H9 (cell line): ENCODE measurements around the gene CALN1. TPM values are rescaled to one million over a fixed set of nuclear protein-coding genes. Genes with fewer than 3 reads are reported as not detected.

Experiments used
- DNase-seq: peaks from one replicate; pipeline ENCODE4 v3.0.0-alpha.2; 2017
- H2AFZ ChIP-seq: one replicate; pipeline ENCODE4 v1.6.1; 2013; ENCODE audit warnings: mild to moderate bottlenecking, low read length, control low read depth, moderate library complexity
- H2AK5ac ChIP-seq: 2 replicates; pipeline ENCODE4 v1.6.1; 2013; ENCODE audit warnings: low read length, control low read depth, mixed read lengths; ENCODE audit not compliant: insufficient read length
- H2BK120ac ChIP-seq: one replicate; pipeline ENCODE4 v1.6.1; 2013; ENCODE audit warnings: low read depth, mild to moderate bottlenecking, low read length, control low read depth, inconsistent platforms; ENCODE audit not compliant: poor library complexity, severe bottlenecking
- H2BK12ac ChIP-seq: 2 replicates; pipeline ENCODE4 v1.6.1; 2013; ENCODE audit warnings: low read length, control low read depth, mixed read lengths, low read depth; ENCODE audit not compliant: insufficient read length
- H2BK15ac ChIP-seq: 2 replicates; pipeline ENCODE4 v1.6.1; 2013; ENCODE audit warnings: low read depth, low read length, control low read depth
- H2BK20ac ChIP-seq: one replicate; pipeline ENCODE4 v1.6.1; 2013; ENCODE audit warnings: low read depth, mild to moderate bottlenecking, low read length, control low read depth, inconsistent platforms; ENCODE audit not compliant: poor library complexity, severe bottlenecking
- H2BK5ac ChIP-seq: 2 replicates; pipeline ENCODE4 v1.6.1; 2013; ENCODE audit warnings: low read length, control low read depth, mixed read lengths; ENCODE audit not compliant: insufficient read length
- H3K14ac ChIP-seq: 2 replicates; pipeline ENCODE4 v1.6.1; 2013; ENCODE audit warnings: low read length, control low read depth; ENCODE audit not compliant: insufficient read depth
- H3K18ac ChIP-seq: 2 replicates; pipeline ENCODE4 v1.6.1; 2013; ENCODE audit warnings: low read depth, mild to moderate bottlenecking, mixed read lengths, low read length, control low read depth; ENCODE audit not compliant: insufficient read length
- H3K23ac ChIP-seq: 2 replicates; pipeline ENCODE4 v1.6.1; 2013; ENCODE audit warnings: low read length, control low read depth, mixed read lengths, low read depth; ENCODE audit not compliant: insufficient read length
- H3K23me2 ChIP-seq: 2 replicates; pipeline ENCODE4 v1.6.1; 2013; ENCODE audit warnings: low read depth, mild to moderate bottlenecking, mixed read lengths, low read length, control low read depth; ENCODE audit not compliant: insufficient read length, poor library complexity, severe bottlenecking
- H3K27ac ChIP-seq: 2 replicates; pipeline ENCODE4 v1.5.1; 2013; ENCODE audit warnings: low read length, control low read depth, mixed read lengths, low read depth; ENCODE audit not compliant: insufficient read length
- H3K27me3 ChIP-seq: 2 replicates; pipeline ENCODE4 v1.6.1; 2013; ENCODE audit warnings: low read length, control low read depth, inconsistent platforms; ENCODE audit not compliant: insufficient read depth
- H3K4ac ChIP-seq: 2 replicates; pipeline ENCODE4 v1.6.1; 2013; ENCODE audit warnings: low read depth, mild to moderate bottlenecking, control low read depth, inconsistent platforms, low read length, moderate library complexity
- H3K4me1 ChIP-seq: 2 replicates; pipeline ENCODE4 v1.6.1; 2013; ENCODE audit warnings: low read length, control low read depth, inconsistent platforms; ENCODE audit not compliant: insufficient read depth
- H3K4me2 ChIP-seq: 2 replicates; pipeline ENCODE4 v1.6.1; 2013; ENCODE audit warnings: low read length, control low read depth, mixed read lengths; ENCODE audit not compliant: insufficient read length, insufficient read depth
- H3K56ac ChIP-seq: 2 replicates; pipeline ENCODE4 v1.6.1; 2013; ENCODE audit warnings: low read depth, mild to moderate bottlenecking, mixed read lengths, low read length, control low read depth; ENCODE audit not compliant: insufficient read length
- H3K79me1 ChIP-seq: 2 replicates; pipeline ENCODE4 v1.6.1; 2013; ENCODE audit warnings: low read depth, mild to moderate bottlenecking, moderate library complexity, low read length, control low read depth, inconsistent platforms; ENCODE audit not compliant: insufficient read depth, poor library complexity, severe bottlenecking
- H3K79me2 ChIP-seq: 2 replicates; pipeline ENCODE4 v1.6.1; 2013; ENCODE audit warnings: low read length, control low read depth, inconsistent platforms; ENCODE audit not compliant: insufficient read depth
- H3K9ac ChIP-seq: 2 replicates; pipeline ENCODE4 v1.6.1; 2013; ENCODE audit warnings: low read length, control low read depth, mixed read lengths; ENCODE audit not compliant: insufficient read length; ENCODE audit errors: extremely low read depth
- H3K9me3 ChIP-seq: one replicate; pipeline ENCODE4 v1.6.1; 2013; ENCODE audit warnings: low read depth, low read length, inconsistent platforms; ENCODE audit not compliant: control insufficient read depth
- H3T11ph ChIP-seq: one replicate; pipeline ENCODE4 v1.6.1; 2013; ENCODE audit warnings: mild to moderate bottlenecking, low read length, control low read depth, inconsistent platforms
- H4K20me1 ChIP-seq: one replicate; pipeline ENCODE4 v1.6.1; 2013; ENCODE audit not compliant: control insufficient read depth, insufficient read length, insufficient read depth
- H4K5ac ChIP-seq: 2 replicates; pipeline ENCODE4 v1.6.1; 2013; ENCODE audit warnings: low read depth, mild to moderate bottlenecking, mixed read lengths, low read length, control low read depth; ENCODE audit not compliant: insufficient read length
- H4K8ac ChIP-seq: replicated peaks from 2 replicates; pipeline ENCODE4 v1.6.1; 2013; ENCODE audit warnings: low read length, control low read depth, mixed read lengths, low read depth; ENCODE audit not compliant: insufficient read length
- H4K91ac ChIP-seq: 2 replicates; pipeline ENCODE4 v1.6.1; 2013; ENCODE audit warnings: low read depth, mild to moderate bottlenecking, moderate library complexity, mixed read lengths, low read length, control low read depth; ENCODE audit not compliant: insufficient read length
- H3K27ac Mint-ChIP-seq, 3 experiments: 2 replicates in 2 of 3; 3 replicates in 1 of 3; pipeline ENCODE4 v1.8.0; 2020 to 2021; ENCODE audit warnings: mixed read lengths in 3 of 3, mild to moderate bottlenecking in 1 of 3, moderate library complexity in 1 of 3
- H3K27me3 Mint-ChIP-seq: 2 replicates; pipeline ENCODE4 v1.8.0; 2021; ENCODE audit warnings: low read depth, mild to moderate bottlenecking, moderate library complexity, mixed read lengths
- H3K36me3 Mint-ChIP-seq, 3 experiments: 2 replicates in 2 of 3; 3 replicates in 1 of 3; pipeline ENCODE4 v1.8.0; 2020 to 2021; ENCODE audit warnings: low read depth in 3 of 3, mixed read lengths in 3 of 3; ENCODE audit not compliant: insufficient read depth in 1 of 3
- H3K4me1 Mint-ChIP-seq, 2 experiments: 2 replicates each; pipeline ENCODE4 v1.8.0; 2020; ENCODE audit warnings: mixed read lengths in 2 of 2
- H3K4me3 Mint-ChIP-seq, 2 experiments: 2 replicates in 1 of 2; 3 replicates in 1 of 2; pipeline ENCODE4 v1.8.0; 2020 to 2021; ENCODE audit warnings: mild to moderate bottlenecking in 2 of 2, mixed read lengths in 2 of 2, moderate library complexity in 1 of 2
- H3K9me3 Mint-ChIP-seq, 2 experiments: 2 replicates in 1 of 2; 3 replicates in 1 of 2; pipeline ENCODE4 v1.8.0; 2020; ENCODE audit warnings: mild to moderate bottlenecking in 2 of 2, mixed read lengths in 2 of 2, moderate library complexity in 1 of 2
- WGBS: extraction: QIAGEN DNeasy Blood & Tissue Kit; methylation state at CpG from one replicate; pipeline ENCODE4 v1.1.7; 2013; ENCODE audit warnings: missing lambda C conversion rate, low lambda C conversion rate, mixed read lengths; ENCODE audit not compliant: insufficient read length; ENCODE audit errors: extremely low coverage; 5-methylcytosine and 5-hydroxymethylcytosine counted together
- total RNA-seq: library from RNA; stranded (reverse); gene quantifications from 2 replicates; pipeline ENCODE4 v1.2.1, GENCODE V29; 2021
- TF ChIP-seq, protein P1 (sequence below): fragments of 200-600 bp; sonication (generic); conservative IDR thresholded peaks from 3 replicates; pipeline ENCODE4 v1.8.0; 2021; ENCODE audit warnings: antibody characterized with exemption, mild to moderate bottlenecking

Gene CALN1
- total RNA-seq, 1 experiment from 2014 or later: 2.8 TPM

GRCh38 chr7:72446131-72446530 lies 34.0 kb upstream of the CALN1 start:
- Histone ChIP-seq H2BK120ac (no peak overlapping the region), H3K27ac (no peak overlapping the region), H3K4ac (no peak overlapping the region), H3K23ac (no peak overlapping the region), H2AFZ (no peak overlapping the region), H3K14ac (no peak overlapping the region), H3T11ph (no peak overlapping the region), H4K91ac (no peak overlapping the region), H3K4me1 (peaks cover 3% of the 10 kb centered on the region), H3K79me1 (no peaks in the 10 kb centered on the region), H4K5ac (no peak overlapping the region), H3K9ac (no peak overlapping the region), H2BK15ac (no peak overlapping the region), H3K56ac (no peak overlapping the region), H2BK12ac (no peak overlapping the region), H3K79me2 (no peaks in the 10 kb centered on the region), H2BK20ac (no peak overlapping the region), H4K8ac (no peak overlapping the region), H2BK5ac (no peak overlapping the region), H3K27me3 (no peaks in the 10 kb centered on the region), H3K9me3 (no peaks in the 10 kb centered on the region), H3K23me2 (no peaks in the 10 kb centered on the region), H4K20me1 (no peaks in the 10 kb centered on the region), H3K18ac (no peak overlapping the region), H2AK5ac (no peak overlapping the region), H3K4me2 (peak overlapping the region; percentile 1)
- Mint-ChIP-seq H3K27me3 (peaks cover 7% of the 10 kb centered on the region), H3K36me3 (no peaks in the 10 kb centered on the region), H3K4me3 (no peak overlapping the region), H3K9me3 (no peaks in the 10 kb centered on the region; a peak in 2 of 5 replicates), H3K27ac (no peak overlapping the region; a peak in 1 of 7 replicates), H3K4me1 (peaks cover 14 to 20% of the 10 kb centered on the region in 2 experiments)
- no peak for DNase-seq
- WGBS: no CpG with 5 or more reads among the region's 7 CpGs
- TF ChIP-seq, protein P1, sequence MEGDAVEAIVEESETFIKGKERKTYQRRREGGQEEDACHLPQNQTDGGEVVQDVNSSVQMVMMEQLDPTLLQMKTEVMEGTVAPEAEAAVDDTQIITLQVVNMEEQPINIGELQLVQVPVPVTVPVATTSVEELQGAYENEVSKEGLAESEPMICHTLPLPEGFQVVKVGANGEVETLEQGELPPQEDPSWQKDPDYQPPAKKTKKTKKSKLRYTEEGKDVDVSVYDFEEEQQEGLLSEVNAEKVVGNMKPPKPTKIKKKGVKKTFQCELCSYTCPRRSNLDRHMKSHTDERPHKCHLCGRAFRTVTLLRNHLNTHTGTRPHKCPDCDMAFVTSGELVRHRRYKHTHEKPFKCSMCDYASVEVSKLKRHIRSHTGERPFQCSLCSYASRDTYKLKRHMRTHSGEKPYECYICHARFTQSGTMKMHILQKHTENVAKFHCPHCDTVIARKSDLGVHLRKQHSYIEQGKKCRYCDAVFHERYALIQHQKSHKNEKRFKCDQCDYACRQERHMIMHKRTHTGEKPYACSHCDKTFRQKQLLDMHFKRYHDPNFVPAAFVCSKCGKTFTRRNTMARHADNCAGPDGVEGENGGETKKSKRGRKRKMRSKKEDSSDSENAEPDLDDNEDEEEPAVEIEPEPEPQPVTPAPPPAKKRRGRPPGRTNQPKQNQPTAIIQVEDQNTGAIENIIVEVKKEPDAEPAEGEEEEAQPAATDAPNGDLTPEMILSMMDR: no peak
